Measurements from ENCODE around the gene MEF2D.
A peak's percentile ranks its signal among the peaks of the same experiment; 100 is the strongest.

MEF2D gene

GRCh38 chr1:156499842-156500542 lies 583 bp downstream of the MEF2D start:
- DNase-seq: no peak

GRCh38 chr1:156499194-156499841 lies 1.3 kb downstream of the MEF2D start:
- no peak for DNase-seq

- DNase-seq: no peak
These were observed 2.0 kb downstream of the MEF2D start for GRCh38 chr1:156498432-156499193.

DNA sequence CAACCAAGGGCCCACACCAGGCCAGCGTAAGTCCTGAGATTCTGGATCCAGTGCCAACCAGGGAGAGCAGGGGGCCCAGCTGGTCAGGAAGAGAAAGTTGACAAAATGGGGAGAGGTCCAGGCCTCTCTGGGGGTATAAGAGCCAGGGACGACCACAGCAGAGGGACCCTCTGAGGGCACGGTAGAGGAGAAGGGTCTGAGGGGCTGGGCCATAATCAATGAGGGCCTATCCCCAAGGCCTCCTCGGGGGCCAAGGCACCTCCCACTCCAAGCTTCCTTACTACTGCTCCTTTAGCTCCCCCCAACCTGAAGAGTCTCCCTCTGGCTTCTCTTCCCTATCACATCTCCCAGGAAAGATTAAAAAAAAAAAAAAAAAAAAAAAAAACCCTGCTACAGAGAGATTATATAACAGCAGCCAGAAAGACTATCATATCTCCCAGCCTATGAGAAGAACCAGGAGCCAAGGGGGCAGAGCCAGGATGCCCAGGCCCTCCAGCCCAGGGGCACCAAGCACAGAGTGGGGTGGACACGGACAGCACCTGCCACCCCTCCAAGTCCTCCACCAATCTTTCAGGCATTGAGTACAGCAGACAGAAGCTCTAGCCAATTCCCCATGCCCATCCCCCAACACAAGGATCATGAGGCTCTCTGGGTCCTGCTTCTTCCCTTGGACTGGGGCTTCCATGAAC lies 2.7 kb downstream of the MEF2D start:
- no peak for DNase-seq

- DNase-seq: no peak
These were observed 3.4 kb downstream of the MEF2D start for GRCh38 chr1:156497078-156497742.

- no peak for DNase-seq
These were observed 4.3 kb downstream of the MEF2D start for GRCh38 chr1:156496211-156496761.

GRCh38 chr1:156495401-156496140 lies 5.0 kb downstream of the MEF2D start:
- no peak for DNase-seq

GRCh38 chr1:156494309-156494895 lies 6.2 kb downstream of the MEF2D start:
- no peak for DNase-seq

- DNase-seq: no peak
These were observed 6.8 kb downstream of the MEF2D start for GRCh38 chr1:156493742-156494141.

DNA sequence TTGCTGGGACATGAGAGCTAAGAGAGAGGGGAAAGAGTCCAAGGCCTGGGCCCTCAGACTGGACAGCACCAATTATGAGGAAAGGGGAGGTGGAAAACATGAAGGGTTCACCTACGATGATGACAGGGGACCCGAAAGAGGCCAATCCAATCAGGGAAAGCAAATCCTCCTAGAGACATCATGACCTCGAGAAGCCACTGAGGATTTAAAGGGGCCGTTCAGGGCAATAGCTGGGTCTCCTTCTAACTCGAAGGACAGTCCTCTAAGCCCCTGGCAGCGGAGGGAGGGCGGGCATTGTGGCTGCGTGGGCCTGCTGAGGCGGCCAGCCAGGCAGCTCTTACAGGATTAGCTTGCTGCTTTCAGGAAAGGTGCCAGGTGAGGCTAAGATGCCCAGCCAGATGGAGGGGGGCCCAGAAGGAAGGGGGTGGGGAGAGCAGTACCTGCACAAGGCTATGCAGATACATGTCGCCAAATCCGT lies 7.4 kb downstream of the MEF2D start:
- DNase-seq: no peak

- DNase-seq: no peak
These were observed 7.9 kb downstream of the MEF2D start for GRCh38 chr1:156492591-156493080.

DNA sequence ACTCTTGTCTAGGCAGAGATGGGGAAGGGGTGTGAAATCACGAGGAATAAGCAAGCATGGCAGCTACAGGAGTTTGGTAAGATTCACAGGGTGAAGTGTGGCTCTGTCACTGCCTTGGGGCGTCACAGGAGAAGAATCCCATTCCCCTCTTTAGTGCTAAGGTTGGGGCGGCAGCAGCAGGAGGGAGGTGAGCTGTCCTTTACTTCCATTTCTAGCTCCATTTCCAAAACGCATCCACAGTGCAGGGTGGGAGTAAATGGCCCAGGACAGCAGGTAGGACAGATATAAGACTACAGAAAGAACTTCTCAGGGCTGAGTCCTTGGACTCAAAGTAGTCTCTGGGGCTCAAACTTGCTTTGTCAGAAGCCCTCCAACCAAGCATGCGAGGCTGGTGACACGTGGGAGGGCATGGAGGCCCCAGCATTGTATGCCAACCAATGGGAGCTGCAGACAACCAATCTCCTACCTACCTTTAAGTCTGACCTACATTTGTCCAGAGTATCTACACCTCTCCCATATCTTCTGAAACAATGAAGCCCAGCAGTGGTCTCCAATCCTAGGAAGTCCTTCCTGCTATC lies 8.5 kb downstream of the MEF2D start:
- no peak for DNase-seq

GRCh38 chr1:156491151-156491949 lies 9.2 kb downstream of the MEF2D start:
- no peak for DNase-seq

DNA sequence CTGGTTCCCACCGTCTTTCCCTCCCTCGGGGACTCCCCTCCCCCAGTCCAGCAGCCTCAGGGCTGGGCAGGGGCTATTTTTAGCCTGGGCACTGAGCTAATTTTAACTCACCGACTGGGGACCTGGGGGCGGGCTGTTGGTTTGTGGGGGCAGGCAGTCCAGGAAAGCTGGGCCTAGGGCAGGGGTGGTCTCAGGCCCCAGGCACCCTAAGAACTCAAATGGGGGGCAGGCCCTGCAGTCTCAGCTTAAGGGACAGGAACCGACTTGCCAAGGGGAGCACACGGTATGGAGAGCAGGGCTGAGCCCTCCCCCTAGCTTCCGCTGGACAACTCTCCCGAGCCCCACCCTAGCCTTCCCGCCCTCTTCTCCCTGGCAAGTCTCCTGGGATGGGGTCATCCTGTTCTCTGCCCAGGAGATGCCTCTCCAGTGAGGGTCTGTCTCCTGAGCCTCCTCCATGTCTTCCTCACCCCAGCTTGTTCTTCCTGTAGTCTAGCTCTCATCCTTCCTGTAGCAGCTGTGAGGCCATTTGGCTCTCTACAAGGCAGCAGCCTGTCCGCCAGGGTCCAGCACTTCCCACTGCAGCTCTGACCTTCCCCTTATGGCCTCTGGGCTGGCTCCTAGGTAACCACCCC lies 10.1 kb downstream of the MEF2D start:
- DNase-seq: no peak

- DNase-seq: no peak
These were observed 10.7 kb downstream of the MEF2D start for GRCh38 chr1:156489935-156490293.

- peak; percentile 50 for DNase-seq
These were observed 11.2 kb downstream of the MEF2D start for GRCh38 chr1:156489166-156489934.

DNA sequence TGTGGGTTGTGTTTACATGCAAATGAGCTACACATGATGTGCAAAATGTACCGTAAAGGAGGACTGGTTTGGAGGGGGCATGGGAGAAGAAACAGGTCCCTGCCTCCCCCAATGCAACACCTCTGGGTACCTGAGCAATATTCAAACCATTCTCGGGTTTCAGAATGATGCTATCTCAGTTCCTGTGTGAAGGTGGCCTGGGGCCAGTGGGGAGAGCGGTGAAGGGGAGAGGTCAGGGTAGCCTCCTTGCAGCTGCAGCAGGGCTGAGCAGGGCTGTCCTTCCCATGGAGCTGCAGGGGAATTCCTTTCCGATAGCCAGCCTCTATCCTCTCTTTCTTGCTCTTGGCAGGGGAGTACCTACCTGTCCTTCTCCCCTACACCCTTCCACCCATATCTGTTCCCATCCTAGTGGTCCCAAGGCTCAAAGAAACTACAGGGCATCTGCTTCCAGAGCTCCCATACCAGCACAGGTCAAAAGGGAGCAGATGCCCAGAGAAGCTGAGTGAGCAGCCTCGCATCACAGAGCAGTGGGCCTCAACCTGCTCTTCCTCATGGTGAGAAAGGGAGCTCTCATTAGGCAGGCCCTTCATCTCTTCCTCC lies 11.9 kb downstream of the MEF2D start:
- DNase-seq: no peak

- DNase-seq: no peak
These were observed 12.7 kb downstream of the MEF2D start for GRCh38 chr1:156487862-156488261.

Data from NCI-H187 treated with DMSO at 0.1 percent for 48 hours (cell line).